K562 (cell line): Measurements from ENCODE around the gene DARS2. TPM values are rescaled to one million over a fixed set of nuclear protein-coding genes. Genes with fewer than 3 reads are reported as not detected.

Experiments used
- BCLAF1 ChIP-seq, 2 experiments: fragments of 450-650 bp in 1 of 2; IDR thresholded peaks; 2 replicates each; pipeline ENCODE4 v1.6.1; 2011 to 2017; ENCODE audit warnings: low read depth in 2 of 2, antibody characterized with exemption in 1 of 2, borderline replicate concordance in 1 of 2, low read length in 1 of 2, mild to moderate bottlenecking in 1 of 2, mixed read lengths in 1 of 2; ENCODE audit not compliant: control insufficient read depth in 1 of 2
- DLX4 ChIP-seq: fragments of 250-450 bp; sonication (Bioruptor Pico); IDR thresholded peaks from 2 replicates; pipeline ENCODE4 v1.6.1; 2021; ENCODE audit warnings: mild to moderate bottlenecking
- EWSR1 ChIP-seq: fragments of 450-650 bp; IDR thresholded peaks from 2 replicates; pipeline ENCODE4 v1.6.1; 2018; ENCODE audit warnings: borderline replicate concordance, mild to moderate bottlenecking, low read depth, moderate library complexity; ENCODE audit not compliant: partially characterized antibody
- FOXJ2 ChIP-seq: fragments of 200-800 bp; sonication (Bioruptor generic); IDR thresholded peaks from 2 replicates; pipeline ENCODE4 v1.6.1; 2016; ENCODE audit warnings: missing genetic modification characterization, missing compliant biosample characterization
- FOXK2 ChIP-seq, 2 experiments: fragments of 450-650 bp; IDR thresholded peaks in 1 of 2; conservative IDR thresholded peaks in 1 of 2; 2 replicates each; pipeline ENCODE4 v1.6.1; 2016; ENCODE audit warnings: low read depth in 2 of 2, mild to moderate bottlenecking in 1 of 2
- NELFE ChIP-seq: IDR thresholded peaks from 2 replicates; pipeline ENCODE4 v1.6.1; 2011; ENCODE audit warnings: mild to moderate bottlenecking; ENCODE audit not compliant: insufficient read depth, insufficient read length
- PHTF2 ChIP-seq: fragments of 250-450 bp; sonication (Bioruptor Pico); IDR thresholded peaks from 2 replicates; pipeline ENCODE4 v1.5.0; 2021; ENCODE audit warnings: mild to moderate bottlenecking
- POLR2AphosphoS5 ChIP-seq: IDR thresholded peaks from 2 replicates; pipeline ENCODE4 v1.6.1; 2011; ENCODE audit warnings: mild to moderate bottlenecking, low read depth, low read length, moderate library complexity; ENCODE audit not compliant: control insufficient read depth, insufficient read depth
- SNAPC5 ChIP-seq: fragments of 250-450 bp; sonication (Bioruptor Pico); IDR thresholded peaks from 2 replicates; pipeline ENCODE4 v1.8.0; 2021; ENCODE audit warnings: moderate library complexity, mild to moderate bottlenecking, inconsistent platforms
- TEAD1 ChIP-seq, 2 experiments: fragments of 450-650 bp in 1 of 2; sonication (generic) in 1 of 2; formaldehyde crosslinking; IDR thresholded peaks; 2 replicates each; pipeline versions ENCODE4 v1.4.0 to v1.8.0; 2020 to 2022; ENCODE audit warnings: mild to moderate bottlenecking in 2 of 2, missing genetic modification reagents in 1 of 2
- THRB ChIP-seq: fragments of 450-650 bp; formaldehyde crosslinking; conservative IDR thresholded peaks from 2 replicates; pipeline ENCODE4 v1.4.0; 2022; ENCODE audit warnings: mild to moderate bottlenecking, missing genetic modification characterization
- USF2 ChIP-seq: sonication (generic); formaldehyde crosslinking; IDR thresholded peaks from 2 replicates; pipeline ENCODE4 v1.5.0; 2020; ENCODE audit warnings: missing genetic modification reagents
- ZKSCAN3 ChIP-seq: fragments of 250-450 bp; sonication (Bioruptor Pico); IDR thresholded peaks from 2 replicates; pipeline ENCODE4 v1.4.0; 2020
- ZNF253 ChIP-seq: fragments of 250-450 bp; sonication (Bioruptor Pico); conservative IDR thresholded peaks from 2 replicates; pipeline ENCODE4 v1.6.1; 2021; ENCODE audit warnings: mild to moderate bottlenecking
- ZNF277 ChIP-seq: fragments of 250-450 bp; sonication (Bioruptor Pico); IDR thresholded peaks from 2 replicates; pipeline ENCODE4 v1.8.0; 2022; ENCODE audit warnings: inconsistent platforms, mild to moderate bottlenecking, moderate library complexity, borderline replicate concordance
- ZNF445 ChIP-seq: fragments of 250-450 bp; sonication (Bioruptor Pico); IDR thresholded peaks from 2 replicates; pipeline ENCODE4 v1.4.0; 2020; ENCODE audit warnings: low read depth, mild to moderate bottlenecking, moderate library complexity
- ZNF77 ChIP-seq: fragments of 250-450 bp; sonication (Bioruptor Pico); IDR thresholded peaks from 2 replicates; pipeline ENCODE4 v1.5.0; 2020
- polyA plus RNA-seq, 8 experiments: library from polyadenylated mRNA; depleted of rRNA in 4 of 8; stranded (reverse) in 5 of 8; unstranded in 3 of 8; fragments of >200 nt; fragmentation: Nextera tagmentation in 2 of 8; fragmentation: Illumina TruSeq in 1 of 8; extraction: Ambion mirVana in 2 of 8; extraction: Trizol in 1 of 8; gene quantifications; 2 replicates each; pipeline versions ENCODE4 v1.2.1 to v1.2.3, GENCODE V29; 2011 to 2014; ENCODE audit warnings: inconsistent platforms in 1 of 8, missing spikeins in 1 of 8
- total RNA-seq, 7 experiments: library from RNA; depleted of rRNA in 6 of 7; stranded (reverse); fragments of >200 nt in 6 of 7; fragmentation: Illumina TruSeq in 2 of 7; extraction: Trizol in 2 of 7; gene quantifications; 2 replicates each; pipeline versions ENCODE4 v1.2.1 to v1.2.3, GENCODE V29; 2011 to 2021; ENCODE audit warnings: low replicate concordance in 1 of 7

The DARS2 gene
- total and polyA plus RNA-seq, 9 of the 15 experiments (the other 6 are each of a cell fraction or from before 2014, with no cell fraction given) = 36.4 to 96.7 (median 68.6) TPM

- no peak for TF ChIP-seq FOXJ2 (tag)
- peak; percentile 82; the same call in 1 of the 2 replicates for TF ChIP-seq ZNF445 (CRISPR knock-in tag)
- TF ChIP-seq ZNF77 (CRISPR knock-in tag) = peak; percentile 67; the same call in 1 of the 2 replicates
- no peak for TF ChIP-seq NELFE
- peak; percentile 72 for TF ChIP-seq EWSR1
- TF ChIP-seq DLX4 (CRISPR knock-in tag) = peak; percentile 75; the same call in 1 of the 2 replicates
- peak in 1 of 2 experiments; percentile 74; a peak in 1 of 4 replicates for TF ChIP-seq BCLAF1 (IDR thresholded peaks at IDR 0.05; ENCODE audit: borderline replicate concordance in 1 of 2, control insufficient read depth in 1 of 2, low read depth in 2 of 2, low read length in 1 of 2)
- 0 out of 2 replicates have a peak, but pooled peaks have one; percentile 4 for TF ChIP-seq SNAPC5
- 0 out of 2 replicates have a peak, but pooled peaks have one; percentile 69 for TF ChIP-seq PHTF2 (CRISPR knock-in tag)
- peak; percentile 44; the same call in 1 of the 2 replicates for TF ChIP-seq THRB
- TF ChIP-seq ZKSCAN3 (CRISPR knock-in tag) = no peak
- no peak for TF ChIP-seq USF2 (CRISPR knock-in tag)
- no peak for TF ChIP-seq FOXK2 (conservative IDR thresholded peaks at IDR 0.05 in 1 of 2, IDR thresholded peaks at IDR 0.05 in 1 of 2; ENCODE audit: low read depth in 2 of 2)
- TF ChIP-seq POLR2AphosphoS5 = peak; percentile 70
- peak; percentile 88 for TF ChIP-seq ZNF253 (CRISPR knock-in tag)
- no peak for TF ChIP-seq ZNF277 (CRISPR knock-in tag)
- TF ChIP-seq TEAD1 (CRISPR knock-in tag; IDR thresholded peaks at IDR 0.05) = peak in 1 of 2 experiments; percentile 87; a peak in 2 of 4 replicates
Observed at GRCh38 chr1:173863224-173864161, 39.0 kb downstream of the DARS2 start (continued).
